HG03457 (cell line): ENCODE data around the gene TMEM258.

Source experiments
- ATAC-seq: cut with Tn5 transposase; IDR thresholded peaks from one replicate; pipeline ENCODE4 v1.9.1; 2021; ENCODE audit warnings: moderate number of reproducible peaks; ENCODE audit not compliant: unreplicated experiment

The TMEM258 gene

GRCh38 chr11:61744609-61745156, 47.7 kb downstream of the TMEM258 start:
- no peak for ATAC-seq

- ATAC-seq: no peak
These were observed 48.2 kb downstream of the TMEM258 start for GRCh38 chr11:61744181-61744580.

DNA sequence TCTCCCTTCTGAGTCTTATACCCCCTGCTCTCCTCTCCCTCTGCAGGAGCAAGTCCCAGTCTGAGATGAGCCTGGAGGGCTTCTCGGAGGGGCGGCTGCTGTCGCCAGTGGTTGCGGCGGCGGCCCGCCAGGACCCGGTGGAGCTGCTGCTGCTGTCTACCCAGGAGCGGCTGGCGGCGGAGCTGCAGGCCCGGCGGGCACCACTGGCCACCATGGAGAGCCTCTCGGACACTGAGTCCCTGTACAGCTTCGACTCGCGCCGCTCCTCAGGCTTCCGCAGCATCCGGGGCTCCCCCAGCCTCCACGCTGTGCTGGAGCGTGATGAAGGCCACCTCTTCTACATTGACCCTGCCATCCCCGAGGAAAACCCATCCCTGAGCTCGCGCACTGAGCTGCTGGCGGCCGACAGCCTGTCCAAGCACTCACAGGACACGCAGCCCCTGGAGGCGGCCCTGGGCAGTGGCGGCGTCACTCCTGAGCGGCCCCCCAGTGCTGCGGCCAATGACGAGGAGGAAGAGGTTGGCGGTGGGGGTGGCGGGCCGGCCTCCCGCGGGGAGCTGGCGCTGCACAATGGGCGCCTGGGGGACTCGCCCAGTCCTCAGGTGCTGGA, 48.8 kb downstream of the TMEM258 start:
- ATAC-seq: no peak

DNA sequence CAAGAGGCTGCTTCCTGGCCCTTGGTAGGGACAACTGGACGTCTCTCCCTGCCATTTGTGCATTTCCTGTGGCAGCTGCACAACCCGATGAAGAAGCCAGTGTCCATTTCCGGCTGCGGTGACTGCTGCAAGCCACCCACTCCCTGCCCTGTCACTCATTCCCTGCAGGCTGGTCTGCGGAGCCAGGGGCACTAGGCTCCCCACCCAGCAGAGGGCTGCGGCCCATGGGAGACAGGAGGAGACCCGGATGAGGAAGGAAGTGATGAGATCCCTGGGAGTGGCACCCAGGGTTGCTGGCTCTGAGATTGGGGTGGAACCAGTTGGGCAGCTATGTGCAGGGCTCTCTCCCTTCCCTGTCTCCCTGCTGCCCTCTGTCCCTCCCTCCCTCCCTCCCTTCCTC, 50.0 kb downstream of the TMEM258 start:
- no peak for ATAC-seq

DNA sequence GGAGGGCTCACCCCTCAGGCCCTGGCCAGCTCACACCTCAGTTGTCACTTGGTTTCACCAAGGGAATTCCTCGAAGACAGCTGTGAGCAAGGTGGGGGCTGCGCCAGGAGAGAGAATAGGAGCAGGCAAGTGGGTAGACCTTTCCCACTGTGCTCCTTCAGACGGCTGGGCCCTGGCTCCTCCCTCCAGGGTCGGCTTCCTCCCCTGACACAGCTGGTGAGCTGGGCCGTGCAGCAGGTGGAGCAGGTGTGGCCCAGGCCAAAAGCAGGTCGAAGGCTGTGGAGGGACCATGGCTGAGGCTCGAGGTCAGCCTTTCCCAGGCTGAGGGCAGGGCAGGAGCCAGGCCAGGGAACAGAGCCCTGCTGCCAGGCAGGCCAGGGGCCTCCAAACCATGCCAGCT, 52.4 kb downstream of the TMEM258 start:
- no peak for ATAC-seq

DNA sequence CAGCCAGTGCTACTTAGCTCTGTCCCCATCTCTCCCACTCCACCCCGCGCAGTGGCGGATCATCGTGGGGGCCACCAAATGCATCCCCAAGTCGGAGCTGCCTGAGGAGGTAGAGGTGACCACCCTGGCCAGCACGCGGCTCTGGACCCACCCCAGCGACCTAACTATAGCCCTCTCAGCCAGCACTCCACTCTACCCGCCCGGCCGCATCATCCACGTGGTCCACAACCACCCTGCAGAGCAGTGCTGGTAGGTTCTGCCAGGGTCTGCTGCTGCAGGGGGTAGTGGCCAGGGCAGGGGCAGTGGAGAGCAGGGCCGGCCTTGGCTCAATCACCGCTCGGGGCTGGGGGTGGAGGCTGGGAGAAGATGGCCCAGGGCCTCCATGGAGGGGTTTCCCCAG, 53.0 kb downstream of the TMEM258 start:
- no peak for ATAC-seq
